GM15510 (cell line): ENCODE data around the gene CEACAM18.

ENCODE experiments used
- POLR2A ChIP-seq: IDR thresholded peaks from 3 replicates; pipeline ENCODE4 v1.6.1; 2011; ENCODE audit warnings: borderline replicate concordance; ENCODE audit not compliant: insufficient read length; ENCODE audit errors: extremely low read depth

CEACAM18 gene

GRCh38 chr19:51473009-51473707 is 5.2 kb upstream of the CEACAM18 start:
- TF ChIP-seq POLR2A, result no peak

GRCh38 chr19:51476164-51476563 is 2.2 kb upstream of the CEACAM18 start:
- no peak for TF ChIP-seq POLR2A

GRCh38 chr19:51477344-51477743 is 995 bp upstream of the CEACAM18 start:
- TF ChIP-seq POLR2A, result no peak

GRCh38 chr19:51479531-51480331 is 1.4 kb downstream of the CEACAM18 start:
- TF ChIP-seq POLR2A, result no peak

- no peak for TF ChIP-seq POLR2A
Measured at GRCh38 chr19:51480590-51480989, 2.3 kb downstream of the CEACAM18 start.

GRCh38 chr19:51485960-51486660 is 7.8 kb downstream of the CEACAM18 start:
- TF ChIP-seq POLR2A, result no peak

- no peak for TF ChIP-seq POLR2A
Measured at GRCh38 chr19:51488491-51488890, 10.2 kb downstream of the CEACAM18 start.

- TF ChIP-seq POLR2A, result no peak
Measured at GRCh38 chr19:51489113-51489512, 10.8 kb downstream of the CEACAM18 start.

GRCh38 chr19:51490676-51491075 is 12.3 kb downstream of the CEACAM18 start:
- no peak for TF ChIP-seq POLR2A

- TF ChIP-seq POLR2A, result no peak
Measured at GRCh38 chr19:51491586-51491985, 13.2 kb downstream of the CEACAM18 start.

- no peak for TF ChIP-seq POLR2A
Measured at GRCh38 chr19:51493776-51494175, 15.4 kb downstream of the CEACAM18 start.

GRCh38 chr19:51497666-51498065 is 19.3 kb downstream of the CEACAM18 start:
- TF ChIP-seq POLR2A, result no peak

GRCh38 chr19:51501594-51502263 is 23.4 kb downstream of the CEACAM18 start, which contains the start of gene SIGLEC12:
TSS of gene SIGLEC12 (minus strand) at chr19:51501800. CDS start at chr19:51501733, 67 bp downstream.
- TF ChIP-seq POLR2A, result no peak

GRCh38 chr19:51503286-51503817 is 25.0 kb downstream of the CEACAM18 start:
- TF ChIP-seq POLR2A, result no peak

- no peak for TF ChIP-seq POLR2A
Measured at GRCh38 chr19:51503896-51504295, 25.6 kb downstream of the CEACAM18 start.

GRCh38 chr19:51505904-51506303 is 27.6 kb downstream of the CEACAM18 start:
- TF ChIP-seq POLR2A, result no peak
